ENCODE data around the gene GP1BB. TPM values are rescaled to one million over a fixed set of nuclear protein-coding genes. Genes with fewer than 3 reads are reported as not detected.

GP1BB gene
- total RNA-seq, 1 experiment from 2014 or later = 1.6 TPM

GRCh38 chr22:19745155-19746101, 22.1 kb downstream of the GP1BB start:
- in situ Hi-C loops (cut with HindIII; ENCODE audit: low pct_unique_long_range_greater_than_20kb, low sequenced_read_pairs) = no loop called here
- DNase-seq (ENCODE audit: low read depth, low spot score) = no peak

GRCh38 chr22:19746726-19747125, 23.4 kb downstream of the GP1BB start:
- in situ Hi-C loops (cut with HindIII; ENCODE audit: low pct_unique_long_range_greater_than_20kb, low sequenced_read_pairs) = no loop called here
- no peak for DNase-seq (ENCODE audit: low read depth, low spot score)

GRCh38 chr22:19747551-19747950, 24.2 kb downstream of the GP1BB start:
- DNase-seq (ENCODE audit: low read depth, low spot score) = no peak
- in situ Hi-C loops (cut with HindIII; ENCODE audit: low pct_unique_long_range_greater_than_20kb, low sequenced_read_pairs) = no loop called here

GRCh38 chr22:19748139-19748538, 24.8 kb downstream of the GP1BB start:
- in situ Hi-C loops (cut with HindIII; ENCODE audit: low pct_unique_long_range_greater_than_20kb, low sequenced_read_pairs) = no loop called here

GRCh38 chr22:19748991-19749664, 25.8 kb downstream of the GP1BB start:
- in situ Hi-C loops (cut with HindIII; ENCODE audit: low pct_unique_long_range_greater_than_20kb, low sequenced_read_pairs) = no loop called here
- no peak for DNase-seq (ENCODE audit: low read depth, low spot score)

More at GRCh38 chr22:19748139-19748538, 24.8 kb downstream of the GP1BB start:
- DNase-seq (ENCODE audit: low read depth, low spot score) = no peak

GRCh38 chr22:19749876-19750275, 26.5 kb downstream of the GP1BB start:
- no peak for DNase-seq (ENCODE audit: low read depth, low spot score)
- in situ Hi-C loops (cut with HindIII; ENCODE audit: low pct_unique_long_range_greater_than_20kb, low sequenced_read_pairs) = loop anchor here (10.0 kb wide), 1 partner anchor 85 kb away; no protein-coding TSS in a partner anchor

GRCh38 chr22:19750507-19751490, 27.5 kb downstream of the GP1BB start:
- in situ Hi-C loops (cut with HindIII; ENCODE audit: low pct_unique_long_range_greater_than_20kb, low sequenced_read_pairs) = loop anchor here (10.0 kb wide), 1 partner anchor 84 kb away; no protein-coding TSS in a partner anchor
- no peak for DNase-seq (ENCODE audit: low read depth, low spot score)

GRCh38 chr22:19751497-19752245, 28.3 kb downstream of the GP1BB start:
- no peak for DNase-seq (ENCODE audit: low read depth, low spot score)
- in situ Hi-C loops (cut with HindIII; ENCODE audit: low pct_unique_long_range_greater_than_20kb, low sequenced_read_pairs) = loop anchor here (10.0 kb wide), 1 partner anchor 83 kb away; no protein-coding TSS in a partner anchor

- in situ Hi-C loops (cut with HindIII; ENCODE audit: low pct_unique_long_range_greater_than_20kb, low sequenced_read_pairs) = loop anchor here (10.0 kb wide), 1 partner anchor 82 kb away; no protein-coding TSS in a partner anchor
- DNase-seq (ENCODE audit: low read depth, low spot score) = no peak
Measured at GRCh38 chr22:19753090-19753842, 29.9 kb downstream of the GP1BB start.

GRCh38 chr22:19753996-19754700, 30.8 kb downstream of the GP1BB start:
- in situ Hi-C loops (cut with HindIII; ENCODE audit: low pct_unique_long_range_greater_than_20kb, low sequenced_read_pairs) = loop anchor here (10.0 kb wide), 1 partner anchor 81 kb away; no protein-coding TSS in a partner anchor
- DNase-seq (ENCODE audit: low read depth, low spot score) = no peak

GRCh38 chr22:19754701-19755144, 31.4 kb downstream of the GP1BB start:
- in situ Hi-C loops (cut with HindIII; ENCODE audit: low pct_unique_long_range_greater_than_20kb, low sequenced_read_pairs) = loop anchor here (10.0 kb wide), 1 partner anchor 80 kb away; no protein-coding TSS in a partner anchor
- DNase-seq (ENCODE audit: low read depth, low spot score) = no peak

GRCh38 chr22:19755145-19755710, 31.9 kb downstream of the GP1BB start:
- no peak for DNase-seq (ENCODE audit: low read depth, low spot score)
- in situ Hi-C loops (cut with HindIII; ENCODE audit: low pct_unique_long_range_greater_than_20kb, low sequenced_read_pairs) = loop anchor here (10.0 kb wide), 1 partner anchor 80 kb away; no protein-coding TSS in a partner anchor

GRCh38 chr22:19755722-19756287, 32.5 kb downstream of the GP1BB start:
- in situ Hi-C loops (cut with HindIII; ENCODE audit: low pct_unique_long_range_greater_than_20kb, low sequenced_read_pairs) = loop anchor here (10.0 kb wide), 1 partner anchor 79 kb away; no protein-coding TSS in a partner anchor
- no peak for DNase-seq (ENCODE audit: low read depth, low spot score)

- in situ Hi-C loops (cut with HindIII; ENCODE audit: low pct_unique_long_range_greater_than_20kb, low sequenced_read_pairs) = loop anchor here (10.0 kb wide), 1 partner anchor 78 kb away; no protein-coding TSS in a partner anchor
- peak; percentile 38 for DNase-seq (ENCODE audit: low read depth, low spot score)
Measured at GRCh38 chr22:19756288-19757128, 33.2 kb downstream of the GP1BB start.

Measured in SK-MEL-5 (cell line).